ENCODE data around the gene LEKR1. TPM values are rescaled to one million over a fixed set of nuclear protein-coding genes. Genes with fewer than 3 reads are reported as not detected.
A peak's percentile ranks its signal among the peaks of the same experiment; 100 is the strongest.
"Not testable (repeated sequence)": the region's sequence is repeated elsewhere in the genome, so short reads cannot be mapped to it uniquely, and the experiment has no call there.

Gene LEKR1
- total RNA-seq, 2 experiments from 2014 or later: 0.37 to 0.53 TPM

DNA sequence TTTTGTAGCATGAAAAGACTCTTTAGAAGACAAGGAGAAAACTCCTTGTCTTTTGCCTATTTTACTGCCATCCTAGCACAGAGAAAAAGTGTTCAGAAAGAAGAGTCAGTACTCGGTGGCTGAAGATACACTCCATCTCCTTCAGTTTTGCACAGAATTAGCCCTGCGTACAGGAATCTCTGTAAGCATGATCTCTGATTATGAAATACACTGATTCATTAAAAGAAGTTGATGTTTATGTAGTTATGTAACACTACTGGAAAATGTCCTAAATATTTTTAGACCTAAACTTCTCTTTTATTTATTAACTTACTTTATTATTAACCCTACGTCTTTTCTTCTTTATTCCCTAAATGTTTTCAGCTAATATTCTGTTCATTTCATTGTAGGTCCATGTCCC is 138.4 kb downstream of the LEKR1 start:
- Mint-ChIP-seq H3K36me3 (ENCODE audit: low read depth) (no peaks in the 10 kb centered on the region), H3K9me3 (ENCODE audit: low read depth) (peaks cover 4% of the 10 kb centered on the region), H3K4me1 (no peaks in the 10 kb centered on the region), H3K4me3 (no peak overlapping the region), H3K27ac (no peak overlapping the region), H3K27me3 (peaks cover 10% of the 10 kb centered on the region)
- ATAC-seq (no peak), DNase-seq (no peak)
- intact Hi-C loops (cut with DNase I, micrococcal nuclease): no loop called here
- CTCF ChIA-PET: no interaction called here
- POLR2A ChIA-PET: no interaction called here

DNA sequence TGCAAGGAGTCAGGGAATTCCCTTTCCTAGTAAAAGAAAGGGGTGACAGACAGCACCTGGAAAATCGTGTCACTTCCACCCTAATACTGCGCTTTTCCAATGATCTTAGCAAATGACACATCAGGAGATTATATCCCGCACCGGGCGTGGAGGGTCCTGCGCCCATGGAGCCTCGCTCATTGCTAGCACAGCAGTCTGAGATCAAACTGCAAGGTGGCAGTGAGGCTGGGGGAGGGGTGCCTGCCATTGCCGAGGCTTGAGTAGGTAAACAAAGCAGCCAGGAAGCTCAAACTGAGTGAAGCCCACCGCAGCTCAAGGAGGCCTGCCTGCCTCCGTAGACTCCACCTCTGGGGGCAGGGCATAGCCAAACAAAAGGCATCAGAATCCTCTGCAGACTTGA is 140.2 kb downstream of the LEKR1 start:
- H3K27ac Mint-ChIP-seq; DNase-seq; H3K9me3 Mint-ChIP-seq (ENCODE audit: low read depth); intact Hi-C loops (cut with DNase I, micrococcal nuclease); H3K4me1 Mint-ChIP-seq; POLR2A ChIA-PET; H3K4me3 Mint-ChIP-seq; CTCF ChIA-PET; H3K36me3 Mint-ChIP-seq (ENCODE audit: low read depth); ATAC-seq: not testable (repeated sequence)
- peaks cover 10% of the 10 kb centered on the region for H3K27me3 Mint-ChIP-seq

DNA sequence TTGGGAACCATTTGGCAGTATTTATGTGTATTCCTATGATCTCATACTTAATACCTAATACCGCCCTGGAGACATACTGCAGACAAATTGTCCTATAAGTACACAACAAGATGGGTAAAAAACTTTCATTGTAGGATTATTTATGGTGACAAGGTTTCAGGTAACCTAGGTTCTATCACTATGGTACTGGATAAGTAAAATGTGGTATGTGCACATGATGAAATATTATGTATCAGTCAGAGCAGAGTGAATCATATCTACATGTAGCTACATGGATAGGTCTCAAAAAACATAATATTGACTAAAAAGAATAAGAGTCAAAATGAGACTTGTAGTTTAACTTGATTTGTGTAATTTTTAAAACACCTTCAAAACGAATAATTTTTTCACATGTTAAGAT is 147.8 kb downstream of the LEKR1 start:
- Mint-ChIP-seq H3K27ac (no peak overlapping the region), H3K36me3 (ENCODE audit: low read depth) (no peaks in the 10 kb centered on the region), H3K27me3 (peaks cover 3% of the 10 kb centered on the region), H3K4me3 (no peak overlapping the region), H3K4me1 (no peaks in the 10 kb centered on the region), H3K9me3 (ENCODE audit: low read depth) (peaks cover 4% of the 10 kb centered on the region)
- no peak for DNase-seq
- ATAC-seq: peak; percentile 63
- POLR2A ChIA-PET: no interaction called here
- CTCF ChIA-PET: interaction anchor here (0.7 to 1.2 kb wide), 4 partner anchors 45 to 995 kb away, joined by 3 to 5 read pairs (median 3); no protein-coding TSS in a partner anchor
- intact Hi-C loops (cut with DNase I, micrococcal nuclease): no loop called here

DNA sequence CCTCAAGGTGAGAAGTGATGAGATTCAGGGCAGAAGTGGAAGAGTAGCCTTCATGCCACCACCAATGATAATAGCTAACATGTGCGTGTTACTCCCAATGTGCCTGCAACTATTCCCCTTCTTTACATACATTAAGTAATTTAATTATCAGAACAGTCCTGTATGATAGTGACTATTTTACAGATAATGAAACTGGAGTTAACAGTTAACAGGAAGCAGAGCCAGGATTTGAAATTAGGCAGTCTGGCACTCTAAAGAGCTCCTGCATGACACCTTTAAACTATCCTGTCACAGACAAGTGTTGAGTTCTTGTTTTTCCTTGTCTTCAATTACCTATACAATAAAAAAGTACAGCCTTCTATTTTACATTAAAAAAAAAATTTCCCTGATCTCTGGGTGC is 148.8 kb downstream of the LEKR1 start:
- ATAC-seq (no peak), DNase-seq (no peak)
- H3K4me3 Mint-ChIP-seq: no peak overlapping the region
- no peaks in the 10 kb centered on the region for H3K4me1 Mint-ChIP-seq
- CTCF ChIA-PET: interaction anchor here (0.6 to 0.8 kb wide), 3 partner anchors 36 to 1240 kb away, joined by 3 to 4 read pairs (median 3); no protein-coding TSS in a partner anchor
- no peaks in the 10 kb centered on the region for H3K9me3 Mint-ChIP-seq (ENCODE audit: low read depth)
- H3K27me3 Mint-ChIP-seq: no peaks in the 10 kb centered on the region
- POLR2A ChIA-PET: interaction anchor here (0.6 kb wide), 1 partner anchor 19 kb away, joined by 3 read pairs; no protein-coding TSS in a partner anchor
- intact Hi-C loops (cut with DNase I, micrococcal nuclease): loop anchor here in 1 of 2 experiments (5.0 kb wide), 1 partner anchor 152 kb away; no protein-coding TSS in a partner anchor
- H3K27ac Mint-ChIP-seq: no peak overlapping the region
- H3K36me3 Mint-ChIP-seq (ENCODE audit: low read depth): no peaks in the 10 kb centered on the region

DNA sequence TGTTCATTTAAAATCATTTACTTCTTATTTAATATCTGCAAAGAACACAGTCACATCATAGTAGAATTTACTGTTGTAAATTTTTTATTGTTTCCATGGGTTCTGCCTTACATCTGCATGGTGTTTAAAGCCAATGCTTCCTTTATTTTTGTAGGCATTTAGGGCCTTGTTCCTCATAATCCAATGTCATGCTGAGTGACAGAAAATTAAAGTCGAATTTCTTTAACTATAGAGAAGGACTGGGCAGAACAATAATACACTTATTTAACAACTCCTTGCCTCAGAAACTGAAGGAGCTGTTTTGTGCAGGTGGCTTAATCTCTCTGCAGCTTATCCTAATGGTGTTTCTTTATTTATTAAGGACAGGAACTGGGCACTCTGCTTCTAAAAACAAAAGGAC is 149.6 kb downstream of the LEKR1 start:
- Mint-ChIP-seq H3K9me3 (ENCODE audit: low read depth) (no peaks in the 10 kb centered on the region), H3K27ac (no peak overlapping the region), H3K4me3 (no peak overlapping the region), H3K27me3 (no peaks in the 10 kb centered on the region), H3K36me3 (ENCODE audit: low read depth) (no peaks in the 10 kb centered on the region), H3K4me1 (no peaks in the 10 kb centered on the region)
- POLR2A ChIA-PET: no interaction called here
- CTCF ChIA-PET: interaction anchor here (0.9 to 1.2 kb wide), 2 partner anchors 20 to 162 kb away, joined by 3 to 4 read pairs; no protein-coding TSS in a partner anchor
- DNase-seq: no peak
- intact Hi-C loops (cut with DNase I, micrococcal nuclease): loop anchor here in 1 of 2 experiments (5.0 kb wide), 1 partner anchor 152 kb away; no protein-coding TSS in a partner anchor
- ATAC-seq: no peak

DNA sequence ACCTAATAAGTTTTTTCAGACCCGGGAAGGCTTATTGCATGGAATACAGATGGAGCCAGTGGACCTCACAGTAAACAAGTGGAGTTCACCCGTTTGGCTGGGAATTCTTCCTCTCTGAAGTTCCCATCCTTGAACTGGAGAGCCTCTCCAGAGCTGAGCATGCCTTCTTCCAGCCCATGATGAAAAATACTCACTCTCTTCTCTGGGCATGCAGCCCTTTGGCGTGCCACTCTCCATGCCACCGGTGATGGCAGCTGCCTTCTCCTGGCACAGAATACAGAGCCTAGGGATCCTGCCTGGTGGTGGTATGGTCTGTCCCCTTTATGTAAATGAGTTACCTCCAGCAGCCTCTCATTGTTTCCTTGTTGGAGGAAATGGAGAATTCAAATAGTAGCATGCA is 150.8 kb downstream of the LEKR1 start:
- intact Hi-C loops (cut with DNase I, micrococcal nuclease): loop anchor here in 1 of 2 experiments (5.0 kb wide), 1 partner anchor 150 kb away; no protein-coding TSS in a partner anchor
- Mint-ChIP-seq H3K4me3 (no peak overlapping the region), H3K9me3 (ENCODE audit: low read depth) (no peaks in the 10 kb centered on the region), H3K36me3 (ENCODE audit: low read depth) (no peaks in the 10 kb centered on the region), H3K4me1 (no peaks in the 10 kb centered on the region), H3K27ac (no peak overlapping the region), H3K27me3 (no peaks in the 10 kb centered on the region)
- DNase-seq: no peak
- POLR2A ChIA-PET: no interaction called here
- CTCF ChIA-PET: interaction anchor here (0.7 kb wide), 1 partner anchor 15 kb away, joined by 3 read pairs; no protein-coding TSS in a partner anchor
- ATAC-seq: no peak

DNA sequence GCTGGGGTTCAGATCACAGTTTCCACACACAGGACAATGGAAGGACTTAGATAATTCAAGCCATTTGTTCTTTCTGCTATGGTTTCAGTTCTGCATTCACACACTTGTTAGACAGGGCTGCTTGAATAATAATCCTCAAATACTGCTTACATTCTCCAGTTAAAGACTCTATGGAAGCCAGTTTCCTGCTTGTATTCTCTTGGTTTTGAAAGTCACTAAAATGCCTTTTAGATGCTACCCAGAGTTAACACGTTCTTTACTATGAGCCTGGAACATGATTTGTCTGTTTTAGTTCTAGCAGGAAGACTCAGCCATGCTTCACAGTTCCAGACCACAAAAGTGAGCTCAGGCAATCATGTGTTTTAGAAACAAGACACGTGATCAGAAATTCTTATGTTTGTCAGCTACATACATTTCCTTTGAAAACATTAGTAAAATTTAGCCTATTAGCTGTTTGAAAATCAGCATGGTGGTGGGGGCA is 152.4 kb downstream of the LEKR1 start:
- Mint-ChIP-seq H3K4me1 (no peaks in the 10 kb centered on the region), H3K9me3 (ENCODE audit: low read depth) (no peaks in the 10 kb centered on the region), H3K4me3 (no peak overlapping the region), H3K36me3 (ENCODE audit: low read depth) (no peaks in the 10 kb centered on the region), H3K27ac (no peak overlapping the region), H3K27me3 (no peaks in the 10 kb centered on the region)
- no peak for DNase-seq
- intact Hi-C loops (cut with DNase I, micrococcal nuclease): loop anchor here in 1 of 2 experiments (5.0 kb wide), 1 partner anchor 149 kb away; no protein-coding TSS in a partner anchor
- ATAC-seq: no peak
- CTCF ChIA-PET: no interaction called here
- POLR2A ChIA-PET: no interaction called here

DNA sequence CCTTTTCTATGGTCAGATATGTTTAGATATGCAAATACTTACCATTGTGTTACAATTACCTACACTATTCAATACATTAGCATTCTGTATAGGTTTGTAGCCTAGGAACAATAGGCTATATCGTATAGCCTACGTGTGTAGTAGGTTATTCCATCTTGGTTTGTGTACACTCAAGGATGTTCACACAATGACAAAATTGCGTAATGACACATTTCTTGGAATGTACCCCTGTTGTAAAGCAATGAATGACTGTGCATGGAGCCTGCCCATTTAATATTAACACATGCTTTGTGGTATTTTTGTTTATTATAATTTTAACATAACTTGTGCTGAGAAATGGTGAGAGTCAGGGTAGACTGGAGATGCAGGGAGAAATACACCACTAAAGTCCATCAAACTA is 154.9 kb downstream of the LEKR1 start:
- no peak for DNase-seq
- no peak overlapping the region for H3K4me3 Mint-ChIP-seq
- H3K36me3 Mint-ChIP-seq (ENCODE audit: low read depth): no peaks in the 10 kb centered on the region
- no peaks in the 10 kb centered on the region for H3K4me1 Mint-ChIP-seq
- no peak for ATAC-seq
- H3K27me3 Mint-ChIP-seq: no peaks in the 10 kb centered on the region
- ChIA-PET POLR2A (no interaction called here), CTCF (no interaction called here)
- intact Hi-C loops (cut with DNase I, micrococcal nuclease): no loop called here
- H3K27ac Mint-ChIP-seq: no peak overlapping the region
- no peaks in the 10 kb centered on the region for H3K9me3 Mint-ChIP-seq (ENCODE audit: low read depth)

DNA sequence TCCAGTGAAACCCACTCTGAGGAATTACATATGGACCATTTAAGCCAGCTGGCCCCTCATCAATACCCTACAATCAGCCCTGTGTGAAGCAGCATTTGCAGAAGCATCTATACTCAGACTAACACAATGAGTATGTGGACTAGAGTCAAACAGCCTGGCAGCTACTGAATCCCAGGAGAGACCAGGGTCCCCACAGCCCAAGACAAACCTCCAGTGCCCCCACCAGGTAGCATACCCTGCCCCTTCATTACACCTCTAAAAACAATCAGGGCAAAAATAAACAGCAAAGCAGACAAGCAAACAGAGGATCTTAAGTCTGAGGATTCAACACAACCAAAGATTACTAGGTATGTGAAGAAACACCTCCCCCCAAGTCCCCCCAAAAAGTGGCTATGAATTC is 157.4 kb downstream of the LEKR1 start:
- ATAC-seq (no peak), DNase-seq (no peak)
- intact Hi-C loops (cut with DNase I, micrococcal nuclease): no loop called here
- Mint-ChIP-seq H3K27ac (no peak overlapping the region), H3K27me3 (no peaks in the 10 kb centered on the region), H3K36me3 (ENCODE audit: low read depth) (no peaks in the 10 kb centered on the region), H3K4me1 (no peaks in the 10 kb centered on the region), H3K9me3 (ENCODE audit: low read depth) (no peaks in the 10 kb centered on the region), H3K4me3 (no peak overlapping the region)
- ChIA-PET POLR2A (no interaction called here), CTCF (interaction anchor here (0.6 kb wide), 1 partner anchor 147 kb away, joined by 3 read pairs; no protein-coding TSS in a partner anchor)

DNA sequence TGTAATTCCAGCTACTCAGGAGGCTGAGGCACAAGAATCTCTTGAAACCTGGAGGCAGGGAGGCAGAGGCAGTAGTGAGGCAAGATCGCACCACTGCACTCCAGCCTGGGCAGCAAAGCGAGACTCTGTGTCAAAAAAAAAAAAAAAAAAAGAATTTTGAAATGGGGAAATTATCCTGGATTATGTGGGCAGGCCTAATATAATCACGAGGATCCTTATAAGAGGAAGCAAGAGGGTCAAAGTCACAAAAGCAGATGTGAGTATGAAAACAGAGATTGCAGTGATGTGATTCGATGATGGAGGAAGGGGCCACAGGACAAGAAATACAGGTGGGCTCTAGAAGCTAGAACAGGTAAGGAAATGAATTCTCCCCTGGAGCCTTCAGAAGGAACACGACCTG is 159.6 kb downstream of the LEKR1 start:
- no peak overlapping the region for H3K4me3 Mint-ChIP-seq
- peaks cover 4% of the 10 kb centered on the region for H3K27me3 Mint-ChIP-seq
- no peak overlapping the region for H3K27ac Mint-ChIP-seq
- POLR2A ChIA-PET: no interaction called here
- ATAC-seq (no peak), DNase-seq (no peak)
- no peaks in the 10 kb centered on the region for H3K9me3 Mint-ChIP-seq (ENCODE audit: low read depth)
- H3K36me3 Mint-ChIP-seq (ENCODE audit: low read depth): no peaks in the 10 kb centered on the region
- CTCF ChIA-PET: interaction anchor here (0.8 kb wide), 1 partner anchor 189 kb away, joined by 3 read pairs; no protein-coding TSS in a partner anchor
- intact Hi-C loops (cut with DNase I, micrococcal nuclease): no loop called here
- no peaks in the 10 kb centered on the region for H3K4me1 Mint-ChIP-seq

DNA sequence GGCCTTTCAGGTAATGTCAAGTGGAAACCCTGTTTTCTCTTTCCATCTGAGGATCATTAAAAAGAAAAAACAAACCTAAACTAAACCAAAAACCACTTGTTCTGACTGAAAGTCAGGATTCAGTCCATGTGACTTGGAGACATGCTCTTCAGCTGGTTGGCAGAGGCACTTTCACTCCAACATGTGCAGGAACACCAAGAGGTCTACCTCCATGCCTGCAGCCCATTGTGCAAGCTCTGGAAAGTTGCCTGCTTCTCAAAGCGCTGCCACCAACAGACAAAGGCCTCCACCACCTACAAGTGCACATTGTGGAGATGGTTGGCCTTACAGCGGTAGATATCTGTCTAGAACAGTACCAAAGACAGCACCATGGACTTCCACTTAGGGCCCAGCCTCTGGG is 161.8 kb downstream of the LEKR1 start:
- Mint-ChIP-seq H3K9me3 (ENCODE audit: low read depth) (no peaks in the 10 kb centered on the region), H3K27ac (no peak overlapping the region), H3K4me3 (no peak overlapping the region), H3K4me1 (no peaks in the 10 kb centered on the region), H3K27me3 (peaks cover 4% of the 10 kb centered on the region), H3K36me3 (ENCODE audit: low read depth) (no peaks in the 10 kb centered on the region)
- CTCF ChIA-PET: interaction anchor here (0.7 kb wide), 1 partner anchor 223 kb away, joined by 3 read pairs; no protein-coding TSS in a partner anchor
- POLR2A ChIA-PET: interaction anchor here (0.6 kb wide), 1 partner anchor 565 kb away, joined by 3 read pairs; no protein-coding TSS in a partner anchor
- ATAC-seq (no peak), DNase-seq (no peak)
- intact Hi-C loops (cut with DNase I, micrococcal nuclease): no loop called here

DNA sequence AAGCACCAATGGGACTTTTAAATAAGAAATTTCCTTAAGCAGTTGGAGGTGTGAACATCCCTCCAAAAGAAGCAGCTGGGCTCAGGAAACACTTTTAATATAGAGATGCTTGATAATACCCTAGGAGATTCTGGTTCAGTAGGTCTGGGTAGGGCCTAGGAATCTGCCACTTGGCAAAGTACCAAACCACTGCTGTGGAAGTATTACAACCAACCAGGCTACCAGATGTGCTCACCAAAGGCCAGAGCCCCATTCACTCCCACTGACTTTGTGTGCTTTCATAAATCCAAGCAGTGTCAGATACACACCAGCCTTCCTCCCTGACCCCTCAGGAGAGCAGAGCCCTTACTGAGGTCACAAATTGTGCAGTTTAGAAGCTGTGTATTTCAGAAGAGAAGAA is 171.2 kb downstream of the LEKR1 start:
- H3K4me1 Mint-ChIP-seq: no peaks in the 10 kb centered on the region
- no peaks in the 10 kb centered on the region for H3K9me3 Mint-ChIP-seq (ENCODE audit: low read depth)
- peaks cover 2% of the 10 kb centered on the region for H3K27me3 Mint-ChIP-seq
- DNase-seq: no peak
- intact Hi-C loops (cut with DNase I, micrococcal nuclease): no loop called here
- ChIA-PET POLR2A (no interaction called here), CTCF (interaction anchor here (0.9 kb wide), 1 partner anchor 39 kb away, joined by 3 read pairs; no protein-coding TSS in a partner anchor)
- H3K4me3 Mint-ChIP-seq: no peak overlapping the region
- H3K36me3 Mint-ChIP-seq (ENCODE audit: low read depth): no peaks in the 10 kb centered on the region
- H3K27ac Mint-ChIP-seq: no peak overlapping the region
- no peak for ATAC-seq

Data from activated CD4-positive, alpha-beta T cell treated with anti-CD3 and anti-CD28 coated beads for 36 hours (primary cell).